ENCODE results near the gene PTGER3.

GRCh38 chr1:71080230-71080738 lies 32.7 kb upstream of the PTGER3 start:
- TF ChIP-seq POLR2A (IDR thresholded peaks at IDR 0.05) (no peak), EP300 (IDR thresholded peaks at IDR 0.05) (no peak)
- TF ChIP-seq, protein P1, sequence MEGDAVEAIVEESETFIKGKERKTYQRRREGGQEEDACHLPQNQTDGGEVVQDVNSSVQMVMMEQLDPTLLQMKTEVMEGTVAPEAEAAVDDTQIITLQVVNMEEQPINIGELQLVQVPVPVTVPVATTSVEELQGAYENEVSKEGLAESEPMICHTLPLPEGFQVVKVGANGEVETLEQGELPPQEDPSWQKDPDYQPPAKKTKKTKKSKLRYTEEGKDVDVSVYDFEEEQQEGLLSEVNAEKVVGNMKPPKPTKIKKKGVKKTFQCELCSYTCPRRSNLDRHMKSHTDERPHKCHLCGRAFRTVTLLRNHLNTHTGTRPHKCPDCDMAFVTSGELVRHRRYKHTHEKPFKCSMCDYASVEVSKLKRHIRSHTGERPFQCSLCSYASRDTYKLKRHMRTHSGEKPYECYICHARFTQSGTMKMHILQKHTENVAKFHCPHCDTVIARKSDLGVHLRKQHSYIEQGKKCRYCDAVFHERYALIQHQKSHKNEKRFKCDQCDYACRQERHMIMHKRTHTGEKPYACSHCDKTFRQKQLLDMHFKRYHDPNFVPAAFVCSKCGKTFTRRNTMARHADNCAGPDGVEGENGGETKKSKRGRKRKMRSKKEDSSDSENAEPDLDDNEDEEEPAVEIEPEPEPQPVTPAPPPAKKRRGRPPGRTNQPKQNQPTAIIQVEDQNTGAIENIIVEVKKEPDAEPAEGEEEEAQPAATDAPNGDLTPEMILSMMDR (IDR thresholded peaks at IDR 0.05), result no peak

All from ovary (tissue), 3 donors.